LNCAP (cell line): ENCODE results near the gene ACACA.

Experiments used
- TF ChIP-seq, protein P1 (sequence below): fragments of 450-650 bp; IDR thresholded peaks from 2 replicates; pipeline ENCODE4 v1.5.1; 2017; ENCODE audit warnings: mild to moderate bottlenecking

Gene ACACA

DNA sequence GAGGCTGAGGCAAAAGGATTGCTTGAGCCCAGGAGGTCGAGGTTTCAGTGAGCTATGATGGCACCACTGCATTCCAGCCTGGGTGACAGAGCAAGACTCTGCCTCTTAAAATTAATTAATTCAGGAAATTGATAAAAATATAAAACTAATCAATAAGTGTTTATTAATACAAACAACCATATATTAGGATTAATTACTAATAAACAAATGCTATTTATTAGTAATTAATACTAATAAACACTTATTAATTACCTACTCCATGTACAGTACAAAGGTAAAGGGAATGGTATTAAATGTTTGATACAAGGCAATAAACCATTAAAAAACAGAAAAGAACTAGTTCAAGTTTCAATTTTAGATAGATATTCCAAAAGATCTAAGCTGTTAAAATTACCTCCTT is 150.0 kb downstream of the ACACA start:
- TF ChIP-seq, protein P1, sequence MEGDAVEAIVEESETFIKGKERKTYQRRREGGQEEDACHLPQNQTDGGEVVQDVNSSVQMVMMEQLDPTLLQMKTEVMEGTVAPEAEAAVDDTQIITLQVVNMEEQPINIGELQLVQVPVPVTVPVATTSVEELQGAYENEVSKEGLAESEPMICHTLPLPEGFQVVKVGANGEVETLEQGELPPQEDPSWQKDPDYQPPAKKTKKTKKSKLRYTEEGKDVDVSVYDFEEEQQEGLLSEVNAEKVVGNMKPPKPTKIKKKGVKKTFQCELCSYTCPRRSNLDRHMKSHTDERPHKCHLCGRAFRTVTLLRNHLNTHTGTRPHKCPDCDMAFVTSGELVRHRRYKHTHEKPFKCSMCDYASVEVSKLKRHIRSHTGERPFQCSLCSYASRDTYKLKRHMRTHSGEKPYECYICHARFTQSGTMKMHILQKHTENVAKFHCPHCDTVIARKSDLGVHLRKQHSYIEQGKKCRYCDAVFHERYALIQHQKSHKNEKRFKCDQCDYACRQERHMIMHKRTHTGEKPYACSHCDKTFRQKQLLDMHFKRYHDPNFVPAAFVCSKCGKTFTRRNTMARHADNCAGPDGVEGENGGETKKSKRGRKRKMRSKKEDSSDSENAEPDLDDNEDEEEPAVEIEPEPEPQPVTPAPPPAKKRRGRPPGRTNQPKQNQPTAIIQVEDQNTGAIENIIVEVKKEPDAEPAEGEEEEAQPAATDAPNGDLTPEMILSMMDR: no peak

- TF ChIP-seq, protein P1: no peak
These were observed 151.2 kb downstream of the ACACA start for GRCh38 chr17:37255432-37255831.

GRCh38 chr17:37247825-37248224 is 158.8 kb downstream of the ACACA start:
- TF ChIP-seq, protein P1: no peak

DNA sequence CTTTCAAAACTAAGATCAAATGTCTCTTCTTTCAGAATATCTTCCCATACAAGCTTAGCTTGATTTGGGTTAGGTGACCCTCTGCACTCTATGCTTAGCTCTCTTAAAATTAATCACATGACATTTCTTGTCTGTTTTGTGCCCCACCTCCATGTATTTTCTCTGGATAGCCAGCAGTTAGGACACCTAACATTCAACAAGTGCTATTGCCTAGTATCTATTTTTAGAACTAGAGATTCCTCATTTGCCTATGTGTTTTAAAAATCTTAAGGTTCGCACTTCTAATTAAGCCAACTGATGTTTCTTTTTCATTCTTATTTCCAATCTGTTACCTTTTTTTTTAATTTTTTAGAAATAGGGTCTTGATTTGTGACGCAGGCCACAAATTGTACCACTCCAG is 160.6 kb downstream of the ACACA start:
- TF ChIP-seq, protein P1: no peak

GRCh38 chr17:37240381-37240780 is 166.3 kb downstream of the ACACA start:
- TF ChIP-seq, protein P1: no peak

DNA sequence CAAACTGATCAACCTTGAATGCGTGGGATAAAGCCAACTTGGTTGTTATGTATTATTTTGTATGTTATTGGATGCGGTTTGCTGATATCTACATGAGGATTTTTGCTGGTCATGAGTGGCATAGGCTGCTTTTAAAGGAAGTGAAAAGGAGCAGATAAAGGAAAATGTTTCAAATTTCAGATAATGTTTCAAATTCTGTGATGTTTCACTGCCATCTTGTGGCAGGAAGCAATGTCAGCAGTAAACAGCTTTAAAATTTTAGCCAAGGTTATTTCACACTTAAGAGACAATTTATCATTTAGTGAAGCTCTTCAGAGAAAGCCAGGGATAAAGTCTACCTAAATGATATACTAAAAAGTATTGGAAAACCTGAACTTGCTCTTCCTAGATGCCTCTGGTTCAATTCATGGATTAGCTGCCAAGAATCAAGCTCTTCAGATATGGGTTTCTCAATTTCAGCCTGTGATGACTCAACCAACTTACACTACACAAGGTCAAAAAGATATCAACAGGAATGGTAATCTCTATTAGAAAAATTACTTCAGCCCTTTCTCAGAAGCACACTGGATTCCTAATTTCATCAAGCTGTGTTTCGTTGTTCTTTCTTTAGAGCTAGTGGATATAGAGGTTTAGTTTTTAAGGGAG is 166.8 kb downstream of the ACACA start:
- TF ChIP-seq, protein P1: peak; percentile 73

GRCh38 chr17:37234106-37234505 is 172.5 kb downstream of the ACACA start:
- TF ChIP-seq, protein P1: no peak

DNA sequence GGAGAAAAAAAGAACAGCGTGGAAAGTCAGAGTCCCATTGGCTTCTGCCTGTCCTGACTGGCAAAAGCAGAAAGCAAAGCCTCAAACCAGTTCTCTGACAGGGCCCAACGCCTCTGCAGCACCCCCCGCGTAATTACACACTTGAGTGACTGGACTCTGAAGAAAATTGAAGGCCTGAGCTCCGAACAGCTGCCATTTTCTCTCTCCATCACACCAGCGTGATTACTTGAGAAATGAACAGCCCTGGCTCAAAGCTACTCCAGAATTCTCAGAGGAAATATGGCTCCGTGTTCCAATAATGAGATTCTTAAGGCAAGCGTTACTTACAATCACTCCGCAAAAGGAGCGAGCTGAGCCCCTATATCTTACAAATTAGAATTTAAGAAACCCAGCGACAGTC is 173.6 kb downstream of the ACACA start:
- TF ChIP-seq, protein P1: no peak
